Upper lobe of left lung (tissue), 6 donors: ENCODE measurements around the gene CLN6. TPM values are rescaled to one million over a fixed set of nuclear protein-coding genes. Genes with fewer than 3 reads are reported as not detected.

Experiments
- ATAC-seq, 2 donors: fragments of 200-7000 bp; cut with Tn5 transposase; one replicate each; pipeline ENCODE4 v1.9.1; 2022; ENCODE audit warnings: mild to moderate bottlenecking in 2 of 2, moderate library complexity in 2 of 2; ENCODE audit not compliant: low FRiP score in 2 of 2
- DNase-seq, 2 donors: peaks; one replicate each; pipeline ENCODE4 v3.0.0-alpha.2; 2019 to 2020
- H3K27ac ChIP-seq, 4 donors: fragments of 200-600 bp; sonication (generic); one replicate each; pipeline ENCODE4 v1.5.1; 2016 to 2019
- H3K27me3 ChIP-seq, 4 donors: fragments of 200-600 bp; sonication (generic); one replicate each; pipeline ENCODE4 v1.5.1; 2017 to 2019
- H3K36me3 ChIP-seq, 4 donors: fragments of 200-600 bp; sonication (generic); one replicate each; pipeline ENCODE4 v1.5.1; 2016 to 2019
- H3K4me1 ChIP-seq, 4 donors: fragments of 200-600 bp; sonication (generic); one replicate each; pipeline ENCODE4 v1.5.1; 2018 to 2019
- H3K4me3 ChIP-seq, 4 donors: fragments of 200-600 bp; sonication (generic); one replicate each; pipeline ENCODE4 v1.5.1; 2017 to 2019; ENCODE audit warnings: mild to moderate bottlenecking in 2 of 4, moderate library complexity in 1 of 4
- H3K9me3 ChIP-seq, 4 donors: fragments of 200-600 bp; sonication (generic); one replicate each; pipeline ENCODE4 v1.5.1; 2018 to 2019
- EP300 ChIP-seq, 4 donors: sonication (generic); formaldehyde crosslinking; IDR thresholded peaks; one replicate each; pipeline ENCODE4 v1.5.1; 2017; ENCODE audit warnings: antibody characterized with exemption in 4 of 4, control low read depth in 2 of 4
- POLR2A ChIP-seq, 4 donors: fragments of 450-650 bp; IDR thresholded peaks; one replicate each; pipeline ENCODE4 v1.5.1; 2016 to 2017; ENCODE audit warnings: antibody characterized with exemption in 4 of 4, mild to moderate bottlenecking in 2 of 4
- POLR2AphosphoS5 ChIP-seq, 2 donors: sonication (generic); formaldehyde crosslinking; IDR thresholded peaks; one replicate each; pipeline ENCODE4 v1.5.1; 2017; ENCODE audit warnings: antibody characterized with exemption in 2 of 2
- WGBS, 2 donors: methylation state at CpG; one replicate each; pipeline ENCODE4 v1.1.5; 2017 to 2018; 5-methylcytosine and 5-hydroxymethylcytosine counted together
- total RNA-seq, 6 donors: library from RNA; depleted of rRNA in 4 of 6; stranded (reverse); fragments of >200 nt in 4 of 6; gene quantifications; one replicate each; pipeline versions ENCODE4 v1.1.0 to v1.2.1, GENCODE V29; 2016 to 2021
- TF ChIP-seq, protein P1 (sequence below), 6 experiments: fragments of 450-650 bp in 4 of 6; fragments of 200-600 bp in 2 of 6; sonication (generic) in 2 of 6; IDR thresholded peaks; one replicate each; pipeline ENCODE4 v1.5.1; 2016 to 2019; ENCODE audit warnings: antibody characterized with exemption in 6 of 6
- donor health status: DM: no; HTN: no; CAD: no; lungs with moderate emphysema.
- donor health status: DM: no; HTN: yes; CAD: no; lungs with severe emphysema.

CLN6 gene
- total RNA-seq, 6 donors from 2014 or later = 19.4 to 48.3 (median 28.7) TPM

GRCh38 chr15:68277131-68277602 lies 47.6 kb upstream of the CLN6 start:
- H3K4me1 ChIP-seq = peaks cover 35 to 60% (median 49%) of the 10 kb centered on the region in 4 donors
- WGBS, 2 donors = 0 to 4% methylated on average over 15 to 25 of the region's 25 CpGs
- DNase-seq = peak in 1 of 2 donors; percentile 42
- TF ChIP-seq EP300 (IDR thresholded peaks at IDR 0.05) (peak in 1 of 4 donors; percentile 1), POLR2A (IDR thresholded peaks at IDR 0.05) (no peak)
- no peaks in the 10 kb centered on the region for H3K27me3 ChIP-seq
- no peaks in the 10 kb centered on the region for H3K36me3 ChIP-seq
- ATAC-seq = peak; percentile 16 to 63
- peak overlapping the region; percentile 69 to 95 (median 87) for H3K4me3 ChIP-seq
- no peaks in the 10 kb centered on the region for H3K9me3 ChIP-seq
- H3K27ac ChIP-seq = peak overlapping the region; percentile 94 to 99 (median 96)

- TF ChIP-seq EP300 (IDR thresholded peaks at IDR 0.05) = no peak
- TF ChIP-seq POLR2A (IDR thresholded peaks at IDR 0.05) = no peak
- no peak for TF ChIP-seq POLR2AphosphoS5 (IDR thresholded peaks at IDR 0.05)
- TF ChIP-seq, protein P1, sequence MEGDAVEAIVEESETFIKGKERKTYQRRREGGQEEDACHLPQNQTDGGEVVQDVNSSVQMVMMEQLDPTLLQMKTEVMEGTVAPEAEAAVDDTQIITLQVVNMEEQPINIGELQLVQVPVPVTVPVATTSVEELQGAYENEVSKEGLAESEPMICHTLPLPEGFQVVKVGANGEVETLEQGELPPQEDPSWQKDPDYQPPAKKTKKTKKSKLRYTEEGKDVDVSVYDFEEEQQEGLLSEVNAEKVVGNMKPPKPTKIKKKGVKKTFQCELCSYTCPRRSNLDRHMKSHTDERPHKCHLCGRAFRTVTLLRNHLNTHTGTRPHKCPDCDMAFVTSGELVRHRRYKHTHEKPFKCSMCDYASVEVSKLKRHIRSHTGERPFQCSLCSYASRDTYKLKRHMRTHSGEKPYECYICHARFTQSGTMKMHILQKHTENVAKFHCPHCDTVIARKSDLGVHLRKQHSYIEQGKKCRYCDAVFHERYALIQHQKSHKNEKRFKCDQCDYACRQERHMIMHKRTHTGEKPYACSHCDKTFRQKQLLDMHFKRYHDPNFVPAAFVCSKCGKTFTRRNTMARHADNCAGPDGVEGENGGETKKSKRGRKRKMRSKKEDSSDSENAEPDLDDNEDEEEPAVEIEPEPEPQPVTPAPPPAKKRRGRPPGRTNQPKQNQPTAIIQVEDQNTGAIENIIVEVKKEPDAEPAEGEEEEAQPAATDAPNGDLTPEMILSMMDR (IDR thresholded peaks at IDR 0.05) = no peak
- Histone ChIP-seq H3K36me3 (no peaks in the 10 kb centered on the region), H3K9me3 (no peaks in the 10 kb centered on the region), H3K4me3 (peak overlapping the region in 3 of 4 donors; percentile 69 to 95 (median 89)), H3K4me1 (peaks cover 34 to 55% (median 44%) of the 10 kb centered on the region in 4 donors), H3K27me3 (no peaks in the 10 kb centered on the region), H3K27ac (peak overlapping the region; percentile 94 to 99 (median 96))
- DNase-seq (no peak), ATAC-seq (no peak)
- 50 to 52% methylated on average over 3 of the region's 3 CpGs for WGBS, 2 donors
Observed at GRCh38 chr15:68276668-68277067, 47.1 kb upstream of the CLN6 start.

DNA sequence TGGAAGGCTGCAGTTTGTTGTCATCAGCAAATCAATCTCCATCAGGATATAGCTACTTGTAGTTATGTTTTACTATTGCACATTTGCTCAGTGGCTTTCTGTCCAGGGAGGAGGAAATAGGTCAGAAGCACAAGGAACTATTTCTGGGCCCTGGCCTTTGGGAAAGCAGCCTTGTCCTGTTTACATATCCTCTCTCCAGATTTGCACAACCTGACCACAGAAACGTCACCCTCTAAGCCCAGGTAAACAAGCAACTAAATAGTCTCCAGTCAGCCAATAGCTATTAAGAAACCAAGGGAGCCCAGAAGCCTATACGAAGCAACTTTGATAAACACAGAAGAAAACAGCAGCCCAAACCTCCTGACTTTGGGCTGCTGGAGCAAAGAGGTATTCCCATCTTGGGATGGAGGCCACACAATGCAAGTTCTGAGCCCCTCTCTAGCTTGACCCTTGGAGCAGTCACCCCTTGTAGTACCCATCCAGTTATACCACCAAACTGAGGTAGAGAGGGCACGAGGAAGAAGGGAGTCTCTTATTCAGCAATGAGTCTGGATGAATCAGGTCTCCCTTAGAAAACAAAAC lies 45.7 kb upstream of the CLN6 start:
- TF ChIP-seq, protein P1 (IDR thresholded peaks at IDR 0.05) = no peak
- TF ChIP-seq POLR2A (IDR thresholded peaks at IDR 0.05) (peak in 1 of 4 donors; percentile 50), EP300 (IDR thresholded peaks at IDR 0.05) (peak in 2 of 4 donors; percentile 24 to 64), POLR2AphosphoS5 (IDR thresholded peaks at IDR 0.05) (no peak)
- peaks cover 20 to 41% (median 30%) of the 10 kb centered on the region in 4 donors for H3K4me1 ChIP-seq
- DNase-seq = peak in 1 of 2 donors; percentile 85
- H3K4me3 ChIP-seq = no peak overlapping the region
- no peaks in the 10 kb centered on the region for H3K27me3 ChIP-seq
- H3K36me3 ChIP-seq = no peaks in the 10 kb centered on the region
- WGBS, 2 donors = 59 to 78% methylated on average over 3 of the region's 3 CpGs
- peak in 1 of 2 donors; percentile 35 for ATAC-seq
- peak overlapping the region; percentile 94 to 99 (median 96) for H3K27ac ChIP-seq
- H3K9me3 ChIP-seq = no peaks in the 10 kb centered on the region

DNA sequence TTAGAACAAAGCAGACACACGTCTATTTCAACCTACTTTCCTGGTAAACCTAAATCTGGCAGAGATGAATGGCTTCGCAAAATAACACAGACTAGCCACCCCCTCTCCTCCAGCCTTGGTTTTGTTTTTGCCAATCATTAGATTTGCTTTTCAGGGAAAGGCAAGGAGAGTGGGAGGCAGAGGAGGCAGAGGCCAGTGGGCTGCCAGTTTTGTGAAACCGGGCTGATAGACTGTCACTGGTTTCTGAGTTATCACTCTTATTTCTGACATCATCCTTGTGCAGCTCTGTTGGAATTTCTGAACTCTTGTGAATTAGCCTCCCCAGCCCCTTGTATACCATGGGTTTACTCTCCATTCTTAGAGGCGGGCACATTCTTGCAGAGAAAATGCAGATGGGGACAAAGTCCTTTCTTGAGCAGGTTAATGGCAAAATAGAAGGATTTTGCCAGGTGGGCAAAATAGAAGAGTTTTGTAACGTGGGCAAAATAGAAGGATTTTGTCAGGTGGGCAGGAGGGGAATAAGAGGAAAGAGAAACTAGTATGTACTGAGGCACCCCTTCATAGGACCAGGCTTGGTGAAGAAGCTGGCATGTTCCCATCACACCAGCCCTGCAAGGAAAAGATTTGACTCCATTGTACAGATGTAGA lies 44.8 kb upstream of the CLN6 start:
- Histone ChIP-seq H3K36me3 (no peaks in the 10 kb centered on the region), H3K4me3 (no peak overlapping the region), H3K9me3 (no peaks in the 10 kb centered on the region), H3K4me1 (peaks cover 12 to 31% (median 21%) of the 10 kb centered on the region in 4 donors), H3K27ac (peak overlapping the region; percentile 4 to 99 (median 48)), H3K27me3 (no peaks in the 10 kb centered on the region)
- ATAC-seq = no peak
- 75 to 81% methylated on average over 5 of the region's 5 CpGs for WGBS, 2 donors
- DNase-seq = no peak
- TF ChIP-seq POLR2A (IDR thresholded peaks at IDR 0.05) (no peak), POLR2AphosphoS5 (IDR thresholded peaks at IDR 0.05) (no peak), EP300 (IDR thresholded peaks at IDR 0.05) (no peak)
- TF ChIP-seq, protein P1 (IDR thresholded peaks at IDR 0.05) = no peak

- TF ChIP-seq, protein P1 (IDR thresholded peaks at IDR 0.05) = no peak
- TF ChIP-seq EP300 (IDR thresholded peaks at IDR 0.05) (no peak), POLR2AphosphoS5 (IDR thresholded peaks at IDR 0.05) (no peak), POLR2A (IDR thresholded peaks at IDR 0.05) (no peak)
- Histone ChIP-seq H3K4me3 (no peak overlapping the region), H3K27ac (peak overlapping the region in 2 of 4 donors; percentile 46 to 50), H3K36me3 (no peaks in the 10 kb centered on the region), H3K27me3 (no peaks in the 10 kb centered on the region), H3K9me3 (no peaks in the 10 kb centered on the region), H3K4me1 (peaks cover 11 to 25% (median 15%) of the 10 kb centered on the region in 4 donors)
- 64 to 65% methylated on average over 1 of the region's 1 CpG for WGBS, 2 donors
- ATAC-seq = no peak
- no peak for DNase-seq
Observed at GRCh38 chr15:68272721-68273271, 43.3 kb upstream of the CLN6 start.
